ENCODE results near the gene LRRC56. TPM values are rescaled to one million over a fixed set of nuclear protein-coding genes. Genes with fewer than 3 reads are reported as not detected.

Gene LRRC56
- polyA plus RNA-seq, 2 of the 4 experiments (the other 2 are of a cell fraction), result 0.32 to 1.0 TPM

DNA sequence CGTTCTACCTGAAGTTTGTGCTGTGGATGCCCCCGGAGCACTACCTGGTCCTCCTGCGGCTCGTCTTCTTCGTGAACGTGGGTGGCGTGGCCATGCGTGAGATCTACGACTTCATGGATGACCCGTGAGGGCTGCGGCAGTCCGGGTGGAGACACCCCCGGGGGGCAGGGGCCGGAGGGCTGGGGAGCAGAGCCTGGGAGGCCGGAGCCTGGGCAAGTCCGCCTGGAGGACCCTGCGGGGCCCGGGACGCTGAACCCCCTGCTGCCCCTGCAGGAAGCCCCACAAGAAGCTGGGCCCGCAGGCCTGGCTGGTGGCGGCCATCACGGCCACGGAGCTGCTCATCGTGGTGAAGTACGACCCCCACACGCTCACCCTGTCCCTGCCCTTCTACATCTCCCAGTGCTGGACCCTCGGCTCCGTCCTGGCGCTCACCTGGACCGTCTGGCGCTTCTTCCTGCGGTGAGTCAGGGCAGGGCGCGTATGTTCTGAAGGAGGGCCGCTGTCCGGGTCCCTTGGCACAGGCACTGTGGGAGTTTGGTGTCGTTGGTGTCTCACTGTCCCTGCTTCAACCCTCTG is 47.6 kb upstream of the LRRC56 start:
- POLR2A ChIA-PET, result no interaction called here
- Histone ChIP-seq H3K4me3 (no peak overlapping the region), H3K9me3 (no peaks in the 10 kb centered on the region), H3K4me1 (no peaks in the 10 kb centered on the region), H3K4me2 (no peak overlapping the region), H3K27ac (no peak overlapping the region)
- WGBS (ENCODE audit: missing lambda C conversion rate), result 95% methylated on average over 29 of the region's 37 CpGs
- FAIRE-seq (no peak), DNase-seq (ENCODE audit: low read depth in 1 of 2, low spot score in 1 of 2) (no peak), ATAC-seq (no peak)
- CTCF ChIA-PET, result interaction anchor here (0.8 to 2.8 kb wide), 3 partner anchors 13 to 29 kb away, joined by 3 to 10 read pairs (median 3); no protein-coding TSS in a partner anchor
- TF ChIP-seq ELK1 (IDR thresholded peaks at IDR 0.05; ENCODE audit: low read depth, low read length), result no peak

GRCh38 chr11:490186-490929 is 47.0 kb upstream of the LRRC56 start:
- ATAC-seq (no peak), FAIRE-seq (no peak), DNase-seq (ENCODE audit: low read depth in 1 of 2, low spot score in 1 of 2) (no peak)
- POLR2A ChIA-PET, result no interaction called here
- CTCF ChIA-PET, result interaction anchor here (2.8 kb wide), 1 partner anchor 28 kb away, joined by 10 read pairs; no protein-coding TSS in a partner anchor
- Histone ChIP-seq H3K4me2 (no peak overlapping the region), H3K4me3 (no peak overlapping the region), H3K4me1 (no peaks in the 10 kb centered on the region), H3K27ac (no peak overlapping the region), H3K9me3 (no peaks in the 10 kb centered on the region)
- TF ChIP-seq POLR2A (IDR thresholded peaks at IDR 0.05; ENCODE audit: low read length) (no peak), CHD4 (IDR thresholded peaks at IDR 0.05; ENCODE audit: borderline replicate concordance) (no peak), EP300 (IDR thresholded peaks at IDR 0.05) (no peak), CHD2 (IDR thresholded peaks at IDR 0.05; ENCODE audit: low read length, partially characterized antibody) (no peak), ZNF302 (CRISPR knock-in tag; IDR thresholded peaks at IDR 0.05) (no peak), RCOR1 (IDR thresholded peaks at IDR 0.05; ENCODE audit: low read depth, low read length) (no peak), RARB (CRISPR knock-in tag; IDR thresholded peaks at IDR 0.05) (no peak), NPAS2 (CRISPR knock-in tag; IDR thresholded peaks at IDR 0.05; ENCODE audit: borderline replicate concordance) (no peak)
- TF ChIP-seq, protein P1, sequence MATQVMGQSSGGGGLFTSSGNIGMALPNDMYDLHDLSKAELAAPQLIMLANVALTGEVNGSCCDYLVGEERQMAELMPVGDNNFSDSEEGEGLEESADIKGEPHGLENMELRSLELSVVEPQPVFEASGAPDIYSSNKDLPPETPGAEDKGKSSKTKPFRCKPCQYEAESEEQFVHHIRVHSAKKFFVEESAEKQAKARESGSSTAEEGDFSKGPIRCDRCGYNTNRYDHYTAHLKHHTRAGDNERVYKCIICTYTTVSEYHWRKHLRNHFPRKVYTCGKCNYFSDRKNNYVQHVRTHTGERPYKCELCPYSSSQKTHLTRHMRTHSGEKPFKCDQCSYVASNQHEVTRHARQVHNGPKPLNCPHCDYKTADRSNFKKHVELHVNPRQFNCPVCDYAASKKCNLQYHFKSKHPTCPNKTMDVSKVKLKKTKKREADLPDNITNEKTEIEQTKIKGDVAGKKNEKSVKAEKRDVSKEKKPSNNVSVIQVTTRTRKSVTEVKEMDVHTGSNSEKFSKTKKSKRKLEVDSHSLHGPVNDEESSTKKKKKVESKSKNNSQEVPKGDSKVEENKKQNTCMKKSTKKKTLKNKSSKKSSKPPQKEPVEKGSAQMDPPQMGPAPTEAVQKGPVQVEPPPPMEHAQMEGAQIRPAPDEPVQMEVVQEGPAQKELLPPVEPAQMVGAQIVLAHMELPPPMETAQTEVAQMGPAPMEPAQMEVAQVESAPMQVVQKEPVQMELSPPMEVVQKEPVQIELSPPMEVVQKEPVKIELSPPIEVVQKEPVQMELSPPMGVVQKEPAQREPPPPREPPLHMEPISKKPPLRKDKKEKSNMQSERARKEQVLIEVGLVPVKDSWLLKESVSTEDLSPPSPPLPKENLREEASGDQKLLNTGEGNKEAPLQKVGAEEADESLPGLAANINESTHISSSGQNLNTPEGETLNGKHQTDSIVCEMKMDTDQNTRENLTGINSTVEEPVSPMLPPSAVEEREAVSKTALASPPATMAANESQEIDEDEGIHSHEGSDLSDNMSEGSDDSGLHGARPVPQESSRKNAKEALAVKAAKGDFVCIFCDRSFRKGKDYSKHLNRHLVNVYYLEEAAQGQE (IDR thresholded peaks at IDR 0.05), result no peak
- 94% methylated on average over 22 of the region's 38 CpGs for WGBS (ENCODE audit: missing lambda C conversion rate)

DNA sequence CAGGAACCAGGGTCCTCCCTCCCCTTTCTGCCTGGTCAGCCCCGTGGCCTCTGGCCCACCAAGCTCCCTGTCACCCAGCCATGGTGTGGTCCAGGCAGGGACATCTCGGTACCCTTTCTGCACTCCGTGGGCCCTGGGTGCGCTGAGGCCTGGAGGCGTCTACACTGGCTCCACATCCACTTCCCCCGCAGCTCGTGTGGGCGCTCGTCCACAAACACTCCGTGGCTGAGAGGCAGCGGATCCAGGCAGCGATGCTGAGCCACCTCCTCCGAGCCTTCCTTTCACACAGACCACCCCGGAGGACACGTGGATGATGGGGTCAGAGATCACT is 46.4 kb upstream of the LRRC56 start:
- Histone ChIP-seq H3K27ac (no peak overlapping the region), H3K4me1 (no peaks in the 10 kb centered on the region), H3K4me2 (no peak overlapping the region), H3K9me3 (no peaks in the 10 kb centered on the region), H3K4me3 (no peak overlapping the region)
- ChIA-PET POLR2A (no interaction called here), CTCF (interaction anchor here (1.3 to 2.8 kb wide), 2 partner anchors 28 to 108 kb away, joined by 3 to 10 read pairs; no protein-coding TSS in a partner anchor)
- WGBS (ENCODE audit: missing lambda C conversion rate), result 92% methylated on average over 12 of the region's 15 CpGs
- DNase-seq (ENCODE audit: low read depth in 1 of 2, low spot score in 1 of 2), result no peak
- FAIRE-seq, result no peak
- TF ChIP-seq BCL3 (IDR thresholded peaks at IDR 0.05), result no peak
- ATAC-seq, result no peak

GRCh38 chr11:491358-491757 is 46.0 kb upstream of the LRRC56 start:
- H3K4me2 ChIP-seq, result no peak overlapping the region
- ATAC-seq (no peak), DNase-seq (ENCODE audit: low read depth in 1 of 2, low spot score in 1 of 2) (no peak), FAIRE-seq (no peak)
- ChIA-PET POLR2A (no interaction called here), CTCF (interaction anchor here (1.3 to 2.8 kb wide), 2 partner anchors 27 to 109 kb away, joined by 3 to 10 read pairs; no protein-coding TSS in a partner anchor)
- H3K9me3 ChIP-seq, result no peaks in the 10 kb centered on the region
- 89% methylated on average over 6 of the region's 7 CpGs for WGBS (ENCODE audit: missing lambda C conversion rate)
- no peak overlapping the region for H3K27ac ChIP-seq
- no peaks in the 10 kb centered on the region for H3K4me1 ChIP-seq
- no peak overlapping the region for H3K4me3 ChIP-seq
- no peak for TF ChIP-seq ZNF302 (CRISPR knock-in tag; IDR thresholded peaks at IDR 0.05)
- no peak for TF ChIP-seq HMGXB4 (CRISPR knock-in tag; IDR thresholded peaks at IDR 0.05; ENCODE audit: borderline replicate concordance)
- no peak for TF ChIP-seq RFX5 (IDR thresholded peaks at IDR 0.05)
- TF ChIP-seq POLR2AphosphoS2 (conservative IDR thresholded peaks at IDR 0.05; ENCODE audit: low read length), result no peak
- TF ChIP-seq CEBPB (IDR thresholded peaks at IDR 0.05), result no peak
- TF ChIP-seq ZC3H11A (IDR thresholded peaks at IDR 0.05), result no peak
- TF ChIP-seq RCOR1 (IDR thresholded peaks at IDR 0.05; ENCODE audit: low read depth, low read length), result no peak
- no peak for TF ChIP-seq MAZ (IDR thresholded peaks at IDR 0.05; ENCODE audit: borderline replicate concordance, low read depth, low read length)
- TF ChIP-seq EP300 (IDR thresholded peaks at IDR 0.05), result no peak
- TF ChIP-seq CTCF (IDR thresholded peaks at IDR 0.05), result no peak
